Neural progenitor cell (in vitro differentiated cells): ENCODE data around the gene GPLD1. TPM values are rescaled to one million over a fixed set of nuclear protein-coding genes. Genes with fewer than 3 reads are reported as not detected.

Source experiments
- DNase-seq: peaks from one replicate; pipeline ENCODE4 v3.0.0-alpha.2; 2016; ENCODE audit warnings: low spot score
- H2AFZ ChIP-seq: fragments of 200-600 bp; sonication (generic); replicated peaks from 2 replicates; pipeline ENCODE4 v1.6.1; 2016; ENCODE audit warnings: antibody characterized with exemption
- H3F3A ChIP-seq: fragments of 200-600 bp; sonication (generic); 2 replicates; pipeline ENCODE4 v1.6.1; 2016; ENCODE audit warnings: antibody characterized with exemption, low read depth
- H3K27ac ChIP-seq: fragments of 200-600 bp; sonication (generic); 2 replicates; pipeline ENCODE4 v1.5.1; 2016; ENCODE audit warnings: mild to moderate bottlenecking
- H3K27me3 ChIP-seq: fragments of 200-600 bp; sonication (generic); 2 replicates; pipeline ENCODE4 v1.6.1; 2016; ENCODE audit warnings: mild to moderate bottlenecking, moderate library complexity
- H3K36me3 ChIP-seq: fragments of 200-600 bp; sonication (generic); 2 replicates; pipeline ENCODE4 v1.5.1; 2016
- H3K4me1 ChIP-seq: fragments of 200-600 bp; sonication (generic); 2 replicates; pipeline ENCODE4 v1.6.1; 2016; ENCODE audit warnings: mixed run types
- H3K4me2 ChIP-seq: fragments of 200-600 bp; sonication (generic); 2 replicates; pipeline ENCODE4 v1.6.1; 2016
- H3K4me3 ChIP-seq: fragments of 200-600 bp; sonication (generic); 2 replicates; pipeline ENCODE4 v1.5.1; 2016
- H3K79me2 ChIP-seq: fragments of 200-600 bp; sonication (generic); 2 replicates; pipeline ENCODE4 v1.6.1; 2016; ENCODE audit warnings: low read depth
- H3K9ac ChIP-seq: fragments of 200-600 bp; sonication (generic); 2 replicates; pipeline ENCODE4 v1.6.1; 2016
- H3K9me3 ChIP-seq: fragments of 200-600 bp; sonication (generic); 2 replicates; pipeline ENCODE4 v1.5.1; 2016; ENCODE audit warnings: low read depth
- H4K20me1 ChIP-seq: fragments of 200-600 bp; sonication (generic); 2 replicates; pipeline ENCODE4 v1.6.1; 2016; ENCODE audit warnings: low read depth
- H3K27ac Mint-ChIP-seq: 3 replicates; pipeline ENCODE4 v1.8.0; 2021; ENCODE audit warnings: mixed read lengths
- H3K27me3 Mint-ChIP-seq: 2 replicates; pipeline ENCODE4 v1.8.0; 2022; ENCODE audit warnings: low read depth, mild to moderate bottlenecking, inconsistent platforms, moderate library complexity, mixed read lengths; ENCODE audit not compliant: insufficient read depth
- H3K36me3 Mint-ChIP-seq: 3 replicates; pipeline ENCODE4 v1.8.0; 2021; ENCODE audit warnings: mixed read lengths
- H3K4me1 Mint-ChIP-seq: 3 replicates; pipeline ENCODE4 v1.8.0; 2021; ENCODE audit warnings: mixed read lengths
- H3K4me3 Mint-ChIP-seq: 3 replicates; pipeline ENCODE4 v1.8.0; 2021; ENCODE audit warnings: mild to moderate bottlenecking, moderate library complexity, mixed read lengths
- H3K9me3 Mint-ChIP-seq: 3 replicates; pipeline ENCODE4 v1.8.0; 2020; ENCODE audit warnings: mixed read lengths
- CTCF ChIP-seq: fragments of 200-600 bp; sonication (generic); IDR thresholded peaks from 2 replicates; pipeline ENCODE4 v1.5.1; 2017; ENCODE audit warnings: antibody characterized with exemption, mild to moderate bottlenecking
- EZH2 ChIP-seq: fragments of 200-600 bp; sonication (generic); IDR thresholded peaks from 2 replicates; pipeline ENCODE4 v1.6.1; 2017; ENCODE audit warnings: antibody characterized with exemption, mild to moderate bottlenecking, moderate library complexity
- EZH2phosphoT487 ChIP-seq: fragments of 200-600 bp; sonication (generic); IDR thresholded peaks from 2 replicates; pipeline ENCODE4 v1.6.1; 2017; ENCODE audit warnings: antibody characterized with exemption
- total RNA-seq: library from RNA; depleted of rRNA; stranded (reverse); fragments of >200 nt; gene quantifications from 2 replicates; pipeline ENCODE4 v1.2.3, GENCODE V29; 2015; ENCODE audit warnings: low replicate concordance

GPLD1 gene
- total RNA-seq, 1 donor from 2014 or later, result 8.3 TPM

DNA sequence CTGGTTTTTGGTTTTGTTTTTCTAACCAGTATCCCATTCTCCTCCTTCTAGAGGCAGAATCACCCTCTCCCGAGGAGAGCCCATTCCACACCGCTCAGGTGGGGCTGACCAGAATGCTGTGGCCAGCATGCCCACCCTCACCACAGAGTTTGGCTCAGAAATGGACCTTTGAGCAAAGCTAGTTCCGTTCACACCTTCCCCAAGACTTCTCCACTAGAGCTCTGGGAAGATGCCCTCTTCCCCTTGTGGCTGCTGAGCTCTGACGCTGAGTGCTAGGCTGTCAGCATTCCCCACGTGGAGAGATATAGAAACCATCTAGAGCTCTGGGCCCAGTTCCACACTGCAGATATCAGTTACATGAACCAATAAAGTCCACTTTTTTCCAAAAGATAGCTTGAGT lies 7.9 kb downstream of the GPLD1 start:
- DNase-seq, result no peak
- Histone ChIP-seq H3K4me3 (no peak overlapping the region), H3K79me2 (no peaks in the 10 kb centered on the region), H3K9me3 (peaks cover 3% of the 10 kb centered on the region), H4K20me1 (no peaks in the 10 kb centered on the region), H3K4me1 (no peaks in the 10 kb centered on the region), H3K9ac (no peak overlapping the region), H3K4me2 (no peak overlapping the region), H3F3A (no peaks in the 10 kb centered on the region), H2AFZ (no peak overlapping the region), H3K27ac (no peak overlapping the region), H3K36me3 (no peaks in the 10 kb centered on the region), H3K27me3 (no peaks in the 10 kb centered on the region)
- Mint-ChIP-seq H3K36me3 (peaks cover 2% of the 10 kb centered on the region), H3K27ac (no peak overlapping the region), H3K27me3 (peaks cover 9% of the 10 kb centered on the region), H3K9me3 (peaks cover 4% of the 10 kb centered on the region), H3K4me1 (no peaks in the 10 kb centered on the region), H3K4me3 (no peak overlapping the region)
- TF ChIP-seq EZH2, result no peak
- TF ChIP-seq CTCF, result no peak
- TF ChIP-seq EZH2phosphoT487, result no peak

- Histone ChIP-seq H3K4me3 (no peak overlapping the region), H3K4me2 (no peak overlapping the region), H3K9ac (no peak overlapping the region), H3K4me1 (no peaks in the 10 kb centered on the region), H2AFZ (no peak overlapping the region), H3F3A (no peaks in the 10 kb centered on the region), H3K36me3 (no peaks in the 10 kb centered on the region), H3K79me2 (no peaks in the 10 kb centered on the region), H3K27me3 (no peaks in the 10 kb centered on the region), H3K9me3 (peaks cover 3% of the 10 kb centered on the region), H4K20me1 (no peaks in the 10 kb centered on the region), H3K27ac (no peak overlapping the region)
- Mint-ChIP-seq H3K36me3 (peaks cover 2% of the 10 kb centered on the region), H3K4me1 (no peaks in the 10 kb centered on the region), H3K27me3 (peaks cover 9% of the 10 kb centered on the region), H3K4me3 (no peak overlapping the region), H3K9me3 (peaks cover 4% of the 10 kb centered on the region), H3K27ac (no peak overlapping the region)
- TF ChIP-seq EZH2phosphoT487 (no peak), EZH2 (no peak), CTCF (no peak)
- DNase-seq, result no peak
Measured at GRCh38 chr6:24480705-24481104, 8.7 kb downstream of the GPLD1 start.

DNA sequence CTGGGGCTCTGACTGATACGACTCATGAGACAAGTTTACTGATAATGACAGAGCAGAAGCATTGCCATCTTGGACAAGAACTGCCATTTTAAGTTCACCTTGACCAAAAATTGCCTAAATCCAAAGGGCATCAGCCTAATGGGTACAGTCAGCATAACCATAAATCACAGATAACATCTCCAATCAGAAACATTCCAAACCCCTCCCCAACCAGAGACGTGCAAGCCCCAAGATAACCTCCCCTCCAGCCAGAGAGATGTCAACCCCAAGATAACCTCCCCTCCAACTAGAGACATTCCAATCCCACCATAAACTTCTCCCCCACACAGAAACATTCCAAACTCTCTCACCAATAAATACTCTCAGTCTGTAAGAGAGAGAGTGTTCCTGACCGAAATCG lies 10.5 kb downstream of the GPLD1 start:
- Mint-ChIP-seq H3K4me3 (no peak overlapping the region), H3K4me1 (no peaks in the 10 kb centered on the region)

More for the DNA sequence above, 10.5 kb downstream of the GPLD1 start:
- no peaks in the 10 kb centered on the region for H3F3A ChIP-seq
- H3K27me3 ChIP-seq, result no peaks in the 10 kb centered on the region
- peaks cover 3% of the 10 kb centered on the region for H3K9me3 ChIP-seq
- no peak overlapping the region for H3K9ac ChIP-seq
- H3K79me2 ChIP-seq, result no peaks in the 10 kb centered on the region
- no peaks in the 10 kb centered on the region for H4K20me1 ChIP-seq
- H3K9me3 Mint-ChIP-seq, result peaks cover 4% of the 10 kb centered on the region
- no peaks in the 10 kb centered on the region for H3K4me1 ChIP-seq
- no peak overlapping the region for H3K27ac ChIP-seq
- no peak overlapping the region for H3K4me3 ChIP-seq
- DNase-seq, result no peak
- H3K36me3 ChIP-seq, result no peaks in the 10 kb centered on the region
- H3K27me3 Mint-ChIP-seq, result peaks cover 9% of the 10 kb centered on the region
- H3K36me3 Mint-ChIP-seq, result peaks cover 2% of the 10 kb centered on the region
- no peak overlapping the region for H3K27ac Mint-ChIP-seq
- TF ChIP-seq EZH2phosphoT487, result no peak
- TF ChIP-seq CTCF, result no peak
- no peak for TF ChIP-seq EZH2
- H2AFZ ChIP-seq, result no peak overlapping the region
- H3K4me2 ChIP-seq, result no peak overlapping the region
